ENCODE results near the gene PDE4B. TPM values are rescaled to one million over a fixed set of nuclear protein-coding genes. Genes with fewer than 3 reads are reported as not detected.

Gene PDE4B
- total and polyA plus RNA-seq, 2 of the 13 experiments (the other 11 are each of a cell fraction or from before 2014, with no cell fraction given): not detected

GRCh38 chr1:66364578-66365391 lies 572.1 kb downstream of the PDE4B start:
- Histone ChIP-seq H3K36me3 (replicated peaks in 1 of 2; ENCODE audit: control insufficient read depth in 1 of 2, insufficient read depth in 2 of 2, low read length in 2 of 2) (no peaks in the 10 kb centered on the region), H3K79me2 (ENCODE audit: insufficient read depth, low read length) (no peaks in the 10 kb centered on the region), H3K27me3 (ENCODE audit: control insufficient read depth in 1 of 2, insufficient read depth in 2 of 2, low read length in 2 of 2) (0 out of 5 replicates have a peak, but pooled peaks cover 0 to 1% of the 10 kb centered on the region in 2 experiments), H2AFZ (ENCODE audit: low read length) (no peak overlapping the region), H3K4me2 (ENCODE audit: low read depth, low read length) (no peak overlapping the region), H3K9me3 (ENCODE audit: low read length) (no peaks in the 10 kb centered on the region), H3K4me3 (replicated peaks in 1 of 3; ENCODE audit: insufficient read depth in 1 of 3, low read depth in 2 of 3, low read length in 3 of 3) (no peak overlapping the region), H3K27ac (ENCODE audit: extremely low read length, insufficient read depth, low read length) (no peak overlapping the region), H3K4me1 (ENCODE audit: insufficient read depth, low read length) (no peaks in the 10 kb centered on the region), H4K20me1 (ENCODE audit: insufficient read depth, low read length) (no peaks in the 10 kb centered on the region), H3K9ac (ENCODE audit: insufficient read depth, low read depth, low read length) (no peak overlapping the region)
- ChIA-PET CTCF (ENCODE audit: low intra/inter-chr PET ratio, low total read pairs) (no interaction called here), POLR2A (no interaction called here)
- no peak for TF ChIP-seq ZNF747 (CRISPR knock-in tag; IDR thresholded peaks at IDR 0.05; ENCODE audit: borderline replicate concordance)
- TF ChIP-seq MAFK (conservative IDR thresholded peaks at IDR 0.05 in 1 of 2, IDR thresholded peaks at IDR 0.05 in 1 of 2; ENCODE audit: low read length in 2 of 2): no peak
- TF ChIP-seq, protein P1, sequence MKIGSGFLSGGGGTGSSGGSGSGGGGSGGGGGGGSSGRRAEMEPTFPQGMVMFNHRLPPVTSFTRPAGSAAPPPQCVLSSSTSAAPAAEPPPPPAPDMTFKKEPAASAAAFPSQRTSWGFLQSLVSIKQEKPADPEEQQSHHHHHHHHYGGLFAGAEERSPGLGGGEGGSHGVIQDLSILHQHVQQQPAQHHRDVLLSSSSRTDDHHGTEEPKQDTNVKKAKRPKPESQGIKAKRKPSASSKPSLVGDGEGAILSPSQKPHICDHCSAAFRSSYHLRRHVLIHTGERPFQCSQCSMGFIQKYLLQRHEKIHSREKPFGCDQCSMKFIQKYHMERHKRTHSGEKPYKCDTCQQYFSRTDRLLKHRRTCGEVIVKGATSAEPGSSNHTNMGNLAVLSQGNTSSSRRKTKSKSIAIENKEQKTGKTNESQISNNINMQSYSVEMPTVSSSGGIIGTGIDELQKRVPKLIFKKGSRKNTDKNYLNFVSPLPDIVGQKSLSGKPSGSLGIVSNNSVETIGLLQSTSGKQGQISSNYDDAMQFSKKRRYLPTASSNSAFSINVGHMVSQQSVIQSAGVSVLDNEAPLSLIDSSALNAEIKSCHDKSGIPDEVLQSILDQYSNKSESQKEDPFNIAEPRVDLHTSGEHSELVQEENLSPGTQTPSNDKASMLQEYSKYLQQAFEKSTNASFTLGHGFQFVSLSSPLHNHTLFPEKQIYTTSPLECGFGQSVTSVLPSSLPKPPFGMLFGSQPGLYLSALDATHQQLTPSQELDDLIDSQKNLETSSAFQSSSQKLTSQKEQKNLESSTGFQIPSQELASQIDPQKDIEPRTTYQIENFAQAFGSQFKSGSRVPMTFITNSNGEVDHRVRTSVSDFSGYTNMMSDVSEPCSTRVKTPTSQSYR (CRISPR knock-in tag; IDR thresholded peaks at IDR 0.05; ENCODE audit: borderline replicate concordance): no peak
- TF ChIP-seq, protein P2, sequence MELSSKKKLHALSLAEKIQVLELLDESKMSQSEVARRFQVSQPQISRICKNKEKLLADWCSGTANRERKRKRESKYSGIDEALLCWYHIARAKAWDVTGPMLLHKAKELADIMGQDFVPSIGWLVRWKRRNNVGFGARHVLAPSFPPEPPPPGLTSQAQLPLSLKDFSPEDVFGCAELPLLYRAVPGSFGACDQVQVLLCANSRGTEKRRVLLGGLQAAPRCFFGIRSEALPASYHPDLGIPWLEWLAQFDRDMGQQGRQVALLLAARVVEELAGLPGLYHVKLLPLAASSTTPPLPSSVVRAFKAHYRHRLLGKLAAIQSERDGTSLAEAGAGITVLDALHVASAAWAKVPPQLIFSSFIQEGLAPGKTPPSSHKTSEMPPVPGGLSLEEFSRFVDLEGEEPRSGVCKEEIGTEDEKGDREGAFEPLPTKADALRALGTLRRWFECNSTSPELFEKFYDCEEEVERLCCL (CRISPR knock-in tag; IDR thresholded peaks at IDR 0.05; ENCODE audit: borderline replicate concordance): no peak
- TF ChIP-seq FOSL2 (CRISPR knock-in tag; IDR thresholded peaks at IDR 0.05): no peak
- no peak for TF ChIP-seq TMF1 (CRISPR knock-in tag; IDR thresholded peaks at IDR 0.05; ENCODE audit: low read depth)
- BruUV-seq (replicated peaks): no TSS peak
- DNase-seq (ENCODE audit: low spot score): no peak
- WGBS (ENCODE audit: low lambda C conversion rate): 7% methylated on average over 2 of the region's 2 CpGs
- in situ Hi-C loops (cut with HindIII; ENCODE audit: extremely low pct_ligation_motif_present, low pct_unique_long_range_greater_than_20kb) (no loop called here), intact Hi-C loops (cut with micrococcal nuclease; ENCODE audit: unreplicated experiment) (no loop called here)
- no peak for FAIRE-seq
- ATAC-seq: no peak

All from HepG2 (cell line).